COR-L47 (cell line): ENCODE measurements around the gene SDF2.
"Not testable (repeated sequence)": the region's sequence is repeated elsewhere in the genome, so short reads cannot be mapped to it uniquely, and the experiment has no call there.

Experiments used
- DNase-seq: peaks from one replicate; lab custom pipeline; 2025; lab: John Stamatoyannopoulos, UW

Gene SDF2

GRCh38 chr17:28626818-28627217 is 34.9 kb downstream of the SDF2 start:
- no peak for DNase-seq

GRCh38 chr17:28624148-28624547 is 37.6 kb downstream of the SDF2 start:
- no peak for DNase-seq

GRCh38 chr17:28623696-28624095 is 38.0 kb downstream of the SDF2 start:
- no peak for DNase-seq

GRCh38 chr17:28622186-28622585 is 39.5 kb downstream of the SDF2 start:
- DNase-seq = no peak

- DNase-seq = no peak
Measured at GRCh38 chr17:28620010-28620409, 41.7 kb downstream of the SDF2 start.

GRCh38 chr17:28618464-28618863 is 43.2 kb downstream of the SDF2 start:
- DNase-seq = no peak

DNA sequence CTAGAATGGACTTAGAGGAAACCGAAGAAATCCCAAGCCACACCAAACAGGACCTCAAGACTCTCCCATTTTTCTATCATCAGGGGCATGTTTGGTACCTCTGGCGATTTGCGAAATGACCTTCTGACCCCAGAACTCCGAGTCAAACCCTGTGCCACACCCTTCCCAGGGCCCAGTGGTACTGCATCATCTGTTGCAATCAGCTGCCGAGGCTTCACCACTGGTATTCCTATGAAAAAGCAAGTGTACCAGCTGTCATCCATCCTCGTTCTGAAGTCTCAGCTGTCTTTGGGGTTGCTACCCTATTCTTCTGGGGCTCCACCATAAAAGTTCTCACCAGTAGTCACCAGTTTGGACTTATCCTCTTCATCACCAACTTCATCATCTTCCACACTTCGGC is 45.4 kb downstream of the SDF2 start:
- no peak for DNase-seq

GRCh38 chr17:28615260-28615940 is 46.3 kb downstream of the SDF2 start:
- no peak for DNase-seq

DNA sequence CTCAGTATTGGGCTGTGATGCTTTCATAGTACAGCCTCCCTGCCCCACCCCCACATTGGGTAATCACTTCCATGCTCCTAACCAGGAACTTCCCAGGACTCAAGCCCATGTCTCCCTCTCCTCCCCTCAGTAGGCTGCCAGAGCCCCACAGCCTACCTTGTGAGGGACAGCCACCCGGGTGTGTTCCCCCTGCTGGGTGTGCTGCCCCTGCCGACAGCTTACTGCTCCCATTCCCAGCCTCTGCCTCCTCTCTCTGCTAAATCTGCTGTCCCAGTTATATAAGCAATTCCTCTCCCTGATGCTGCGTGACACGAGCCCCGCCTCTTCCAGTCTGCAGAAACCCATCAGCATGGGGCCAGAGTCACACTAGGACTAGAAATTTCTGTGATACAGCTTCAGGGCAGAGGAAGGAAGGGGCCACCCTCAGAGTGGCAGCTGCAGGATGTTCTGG is 47.8 kb downstream of the SDF2 start, which contains the start of gene RSKR:
Gene RSKR (minus strand): TSS at position 255 of the 451 bp plus-strand sequence. CDS start 24 bp downstream, at position 231.
- DNase-seq = no peak

DNA sequence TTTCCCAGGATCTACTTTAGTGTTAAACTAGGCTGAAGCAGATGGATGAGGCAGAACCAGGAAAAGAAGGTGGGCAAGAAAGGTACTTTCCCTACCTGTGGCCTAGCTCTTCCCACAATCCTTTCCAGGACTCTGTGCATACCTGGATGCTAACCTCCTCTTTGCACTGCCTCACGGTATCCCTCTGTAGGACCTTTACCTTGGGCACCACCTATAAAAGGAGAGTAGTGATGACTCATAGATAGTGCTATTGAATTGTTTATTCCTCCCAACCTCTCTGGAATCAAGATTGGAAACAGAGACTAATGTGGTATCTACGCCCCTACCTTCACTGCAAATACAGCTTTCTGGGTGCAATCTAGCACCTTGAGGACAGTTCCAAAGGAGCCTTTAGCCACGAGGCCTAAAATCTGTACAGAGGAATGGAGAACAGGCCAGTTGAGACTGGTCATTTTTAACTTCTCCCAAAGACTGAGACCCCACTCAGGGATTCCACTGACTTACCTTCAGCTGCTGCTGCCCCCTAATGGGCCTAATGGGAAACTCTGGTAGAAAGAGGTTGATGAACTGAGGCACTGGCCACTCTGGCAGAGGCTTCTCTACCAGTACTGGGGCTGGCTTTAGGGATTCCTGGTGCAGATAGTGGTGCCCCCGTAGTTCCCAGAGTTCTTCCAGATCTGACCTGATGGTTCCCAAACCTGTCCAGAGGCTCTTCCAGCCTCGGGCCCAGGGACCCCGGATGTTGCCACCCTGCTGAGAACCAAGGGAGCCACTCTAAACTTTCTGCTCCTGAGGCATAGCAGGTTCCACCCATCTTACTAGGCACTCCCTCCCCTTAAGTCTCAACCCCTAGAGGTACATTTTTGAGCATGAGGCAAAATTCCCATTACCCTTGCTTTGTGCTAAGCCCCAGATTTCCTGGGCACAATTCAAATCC is 48.5 kb downstream of the SDF2 start:
- peak; percentile 18 for DNase-seq

- peak; percentile 4 for DNase-seq
Measured at GRCh38 chr17:28612531-28612930, 49.2 kb downstream of the SDF2 start.

DNA sequence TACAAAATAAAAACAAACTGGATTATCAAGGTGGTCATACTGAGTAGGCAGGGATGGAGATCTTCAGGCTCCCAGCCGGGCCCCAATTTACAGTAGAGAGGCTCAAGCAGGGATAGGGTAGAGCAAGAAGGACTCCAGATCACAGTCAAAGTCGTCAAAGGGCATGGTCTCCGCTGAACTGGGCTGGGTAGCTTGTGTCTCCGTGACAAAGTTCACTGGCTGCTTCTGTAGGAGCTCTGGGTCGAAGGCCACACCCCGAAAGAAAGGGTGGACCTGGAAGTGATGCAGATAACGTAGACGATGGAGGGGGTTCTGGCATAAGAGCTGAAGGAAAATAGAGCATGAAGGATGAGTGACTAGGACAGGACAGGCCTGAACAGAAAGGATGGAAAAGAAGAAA is 51.3 kb downstream of the SDF2 start:
- no peak for DNase-seq

DNA sequence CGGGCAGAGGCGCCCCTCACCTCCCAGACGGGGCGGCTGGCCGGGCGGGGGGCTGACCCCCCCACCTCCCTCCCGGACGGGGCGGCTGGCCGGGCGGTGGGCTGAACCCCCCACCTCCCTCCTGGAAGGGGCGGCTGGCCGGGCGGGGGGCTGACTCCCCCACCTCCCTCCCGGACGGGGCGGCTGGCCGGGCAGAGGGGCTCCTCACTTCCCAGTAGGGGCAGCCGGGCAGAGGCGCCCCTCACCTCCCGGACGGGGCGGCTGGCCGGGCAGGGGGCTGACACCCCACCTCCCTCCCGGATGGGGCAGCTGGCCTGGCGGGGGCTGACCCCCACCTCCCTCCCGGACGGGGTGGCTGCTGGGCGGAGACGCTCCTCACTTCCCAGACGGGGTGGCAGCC is 57.7 kb downstream of the SDF2 start:
- not testable (repeated sequence) for DNase-seq

GRCh38 chr17:28599311-28600184 is 62.2 kb downstream of the SDF2 start:
- peak; percentile 51 for DNase-seq

GRCh38 chr17:28598799-28599310 is 62.9 kb downstream of the SDF2 start, which contains the start of gene SPAG5:
Gene SPAG5 (minus strand): TSS chr17:28599025. CDS start chr17:28598946, 79 bp downstream.
- peak; percentile 94 for DNase-seq

- no peak for DNase-seq
Measured at GRCh38 chr17:28598389-28598788, 63.3 kb downstream of the SDF2 start.
